ENCODE results near the gene DIDO1. TPM values are rescaled to one million over a fixed set of nuclear protein-coding genes. Genes with fewer than 3 reads are reported as not detected.

Gene DIDO1
- total and polyA plus RNA-seq, 2 donors (not counting 1 experiment from before 2014, with no cell fraction given), result 57.6 to 124 TPM

GRCh38 chr20:62835931-62836861, 90.1 kb downstream of the DIDO1 start:
- Histone ChIP-seq H3K36me3 (replicated peaks in 1 of 2; ENCODE audit: control extremely low read depth in 1 of 2, control insufficient read depth in 1 of 2, extremely low read depth in 1 of 2, insufficient read depth in 2 of 2, low read length in 1 of 2) (peaks cover 0 to 3% of the 10 kb centered on the region in 2 experiments), H2AFZ (ENCODE audit: insufficient read depth, low read depth, low read length, poor library complexity, severe bottlenecking) (no peak overlapping the region), H3K79me2 (ENCODE audit: control insufficient read depth, insufficient read depth, low read length) (no peaks in the 10 kb centered on the region), H3K27me3 (replicated peaks in 1 of 4; ENCODE audit: control extremely low read depth in 1 of 4, control insufficient read depth in 3 of 4, insufficient read depth in 4 of 4, low read length in 3 of 4) (no peaks in the 10 kb centered on the region), H3K9ac (ENCODE audit: low read length) (no peak overlapping the region), H3K4me2 (replicated peaks; ENCODE audit: low read depth, low read length, poor library complexity, severe bottlenecking) (no peak overlapping the region), H4K20me1 (ENCODE audit: control insufficient read depth, insufficient read depth, low read length, poor library complexity, severe bottlenecking) (no peaks in the 10 kb centered on the region), H3K9me3 (ENCODE audit: control extremely low read depth in 1 of 3, control insufficient read depth in 2 of 3, insufficient read depth in 1 of 3, low read length in 2 of 3) (no peaks in the 10 kb centered on the region), H3K4me1 (ENCODE audit: control insufficient read depth in 2 of 2, insufficient read depth in 2 of 2, low read length in 2 of 2) (peaks cover 35 to 45% of the 10 kb centered on the region in 2 donors), H3K4me3 (ENCODE audit: control extremely low read depth in 1 of 5, extremely low read depth in 1 of 5, insufficient read depth in 1 of 5, low read depth in 2 of 5, low read length in 4 of 5) (no peak overlapping the region), H3K27ac (ENCODE audit: low read length in 2 of 2) (no peak overlapping the region)
- intact Hi-C loops (cut with micrococcal nuclease), result no loop called here
- Mint-ChIP-seq H3K4me3 (no peak overlapping the region), H3K27me3 (no peaks in the 10 kb centered on the region), H3K4me1 (peaks cover 45% of the 10 kb centered on the region), H3K9me3 (ENCODE audit: insufficient read depth) (no peaks in the 10 kb centered on the region), H3K27ac (peak overlapping the region; percentile 61)
- CTCF ChIA-PET, result no interaction called here
- WGBS (ENCODE audit: insufficient coverage), result 83% methylated on average over 52 of the region's 52 CpGs
- POLR2A ChIA-PET, result no interaction called here
- no peak for ATAC-seq (ENCODE audit: low read depth)
- TF ChIP-seq CTCF (IDR thresholded peaks at IDR 0.05) (no peak), EZH2 (IDR thresholded peaks at IDR 0.05; ENCODE audit: borderline replicate concordance, insufficient read depth, low read depth, low read length, poor library complexity, severe bottlenecking) (no peak)
- peak; percentile 21 for DNase-seq

Data from B cell (primary cell).